HCT116 (cell line): ENCODE measurements around the gene UFL1. TPM values are rescaled to one million over a fixed set of nuclear protein-coding genes. Genes with fewer than 3 reads are reported as not detected.

Experiments used
- ATAC-seq: fragments of 200-7000 bp; cut with Tn5 transposase; 2 replicates; pipeline ENCODE4 v1.9.1; 2020; ENCODE audit warnings: mild to moderate bottlenecking, moderate library complexity
- BruUV-seq: library from RNA; stranded (reverse); fragments of 400-500 nt; replicated peaks from 2 replicates; lab custom pipeline; 2021; lab: Mats Ljungman, UMichigan
- CTCF ChIA-PET: fragments of 300-600 bp; sonication (Branson Sonifier 250); formaldehyde crosslinking; loops from one replicate; lab custom pipeline; 2021; ENCODE audit warnings: antibody characterized with exemption; lab: Charles Lee
- POLR2A ChIA-PET: fragments of 300-600, 350-600 bp; sonication (Branson Sonifier 250); formaldehyde crosslinking; loops from one replicate; lab custom pipeline; 2021; ENCODE audit warnings: antibody characterized with exemption; lab: Charles Lee
- RAD21 ChIA-PET, 2 experiments: fragments of 300-600 bp; sonication (Branson Sonifier 250); formaldehyde crosslinking; loops; one replicate each; lab custom pipeline; 2023; ENCODE audit warnings: low total read pairs in 2 of 2; ENCODE audit not compliant: uncharacterized antibody in 2 of 2, unreplicated experiment in 2 of 2, low non-redundant PET in 1 of 2; lab: Charles Lee
- DNase-seq: peaks from one replicate; pipeline ENCODE4 v3.0.0-alpha.2; 2010; ENCODE audit warnings: low read depth, low spot score
- H2AFZ ChIP-seq: fragments of 200-600 bp; shearing (Covaris generic), sonication (generic); 2 replicates; pipeline ENCODE4 v1.6.1; 2017; ENCODE audit warnings: low read depth, mixed run types, mixed read lengths, antibody characterized with exemption, low read length; ENCODE audit not compliant: poor library complexity, severe bottlenecking
- H3K27ac ChIP-seq: 2 replicates; pipeline ENCODE4 v1.5.1; 2012; ENCODE audit warnings: low read depth, low read length
- H3K27me3 ChIP-seq: fragments of 200-600 bp; sonication (generic); 2 replicates; pipeline ENCODE4 v1.6.1; 2016; ENCODE audit warnings: mixed run types, low read length, mixed read lengths; ENCODE audit not compliant: insufficient read depth
- H3K36me3 ChIP-seq, 2 experiments: fragments of 200-500 bp in 1 of 2; fragments of 200-600 bp in 1 of 2; sonication (Bioruptor generic) in 1 of 2; sonication (generic) in 1 of 2; 2 replicates each; pipeline versions ENCODE4 v1.5.1 to v1.6.1; 2014 to 2016; ENCODE audit warnings: low read length in 2 of 2, inconsistent platforms in 1 of 2, mixed read lengths in 1 of 2, mixed run types in 1 of 2; ENCODE audit not compliant: insufficient read depth in 2 of 2, control insufficient read depth in 1 of 2
- H3K4me1 ChIP-seq, 2 experiments: fragments of 200-600 bp in 1 of 2; sonication (generic) in 1 of 2; 2 replicates each; pipeline versions ENCODE4 v1.5.1 to v1.6.1; 2012 to 2017; ENCODE audit warnings: low read length in 2 of 2, inconsistent platforms in 1 of 2, mild to moderate bottlenecking in 1 of 2, mixed read lengths in 1 of 2, mixed run types in 1 of 2, moderate library complexity in 1 of 2; ENCODE audit not compliant: insufficient read depth in 2 of 2, control insufficient read depth in 1 of 2
- H3K4me2 ChIP-seq: fragments of 200-600 bp; sonication (generic); 2 replicates; pipeline ENCODE4 v1.6.1; 2017; ENCODE audit warnings: mixed run types, low read length, mixed read lengths
- H3K4me3 ChIP-seq, 2 experiments: fragments of 200-600 bp in 1 of 2; sonication (generic) in 1 of 2; replicated peaks in 1 of 2; 2 replicates each; pipeline ENCODE4 v1.5.1; 2011 to 2016; ENCODE audit warnings: low read length in 2 of 2, control low read depth in 1 of 2, low read depth in 1 of 2, mild to moderate bottlenecking in 1 of 2, mixed read lengths in 1 of 2, mixed run types in 1 of 2
- H3K79me2 ChIP-seq: fragments of 200-600 bp; sonication (generic); 2 replicates; pipeline ENCODE4 v1.6.1; 2017; ENCODE audit warnings: mild to moderate bottlenecking, mixed run types, low read length, moderate library complexity, mixed read lengths; ENCODE audit not compliant: insufficient read depth
- H3K9ac ChIP-seq: fragments of 200-600 bp; sonication (generic); 2 replicates; pipeline ENCODE4 v1.6.1; 2016; ENCODE audit warnings: low read length, mixed read lengths
- H3K9me2 ChIP-seq: fragments of 200-600 bp; sonication (generic), shearing (Covaris generic); 2 replicates; pipeline ENCODE4 v1.6.1; 2017; ENCODE audit warnings: mixed run types, mild to moderate bottlenecking, moderate library complexity; ENCODE audit not compliant: insufficient read depth
- H3K9me3 ChIP-seq, 2 experiments: fragments of 200-500 bp in 1 of 2; fragments of 200-600 bp in 1 of 2; sonication (Bioruptor generic) in 1 of 2; sonication (generic) in 1 of 2; 2 replicates each; pipeline ENCODE4 v1.6.1; 2014 to 2017; ENCODE audit warnings: low read length in 2 of 2, mixed read lengths in 2 of 2, inconsistent platforms in 1 of 2, low read depth in 1 of 2, mild to moderate bottlenecking in 1 of 2, mixed run types in 1 of 2, moderate library complexity in 1 of 2; ENCODE audit not compliant: control insufficient read depth in 1 of 2, insufficient read depth in 1 of 2
- H4K20me1 ChIP-seq: fragments of 200-600 bp; sonication (generic), shearing (Covaris generic); 2 replicates; pipeline ENCODE4 v1.6.1; 2017; ENCODE audit warnings: mixed run types, mild to moderate bottlenecking, moderate library complexity; ENCODE audit not compliant: insufficient read depth
- CEBPB ChIP-seq: IDR thresholded peaks from 2 replicates; pipeline ENCODE4 v1.6.1; 2012; ENCODE audit warnings: low read depth
- CTCF ChIP-seq, 3 experiments: fragments of 200-600 bp in 1 of 3; sonication (generic) in 1 of 3; IDR thresholded peaks in 2 of 3; conservative IDR thresholded peaks in 1 of 3; 2 replicates each; pipeline ENCODE4 v1.5.1; 2012 to 2017; ENCODE audit warnings: low read depth in 2 of 3, low read length in 2 of 3, antibody characterized with exemption in 1 of 3, borderline replicate concordance in 1 of 3, control low read depth in 1 of 3, mild to moderate bottlenecking in 1 of 3, mixed read lengths in 1 of 3, mixed run types in 1 of 3, moderate library complexity in 1 of 3; ENCODE audit not compliant: insufficient read depth in 1 of 3
- EGR1 ChIP-seq: IDR thresholded peaks from 2 replicates; pipeline ENCODE4 v1.6.1; 2012; ENCODE audit warnings: low read depth
- ELF1 ChIP-seq: IDR thresholded peaks from 2 replicates; pipeline ENCODE4 v1.6.1; 2012; ENCODE audit warnings: low read depth, borderline replicate concordance
- EZH2 ChIP-seq: fragments of 200-600 bp; sonication (generic); IDR thresholded peaks from 2 replicates; pipeline ENCODE4 v1.6.1; 2017; ENCODE audit warnings: antibody characterized with exemption, mixed run types
- EZH2phosphoT487 ChIP-seq: fragments of 200-600 bp; IDR thresholded peaks from 2 replicates; pipeline ENCODE4 v1.6.1; 2018; ENCODE audit warnings: antibody characterized with exemption, borderline replicate concordance
- FOSL1 ChIP-seq: IDR thresholded peaks from 2 replicates; pipeline ENCODE4 v1.6.1; 2012; ENCODE audit warnings: low read depth
- JUND ChIP-seq: IDR thresholded peaks from 2 replicates; pipeline ENCODE4 v1.6.1; 2012
- MAX ChIP-seq: IDR thresholded peaks from 2 replicates; pipeline ENCODE4 v1.6.1; 2012
- POLR2A ChIP-seq: IDR thresholded peaks from 2 replicates; pipeline ENCODE4 v1.7.0; 2011; ENCODE audit warnings: borderline replicate concordance; ENCODE audit not compliant: insufficient read depth, insufficient read length; ENCODE audit errors: extremely low read depth
- POLR2AphosphoS5 ChIP-seq: IDR thresholded peaks from 2 replicates; pipeline ENCODE4 v1.6.1; 2011; ENCODE audit warnings: mild to moderate bottlenecking, low read depth, low read length, moderate library complexity
- REST ChIP-seq: IDR thresholded peaks from 2 replicates; pipeline ENCODE4 v1.6.1; 2012; ENCODE audit warnings: low read depth
- SP1 ChIP-seq: IDR thresholded peaks from 2 replicates; pipeline ENCODE4 v1.6.1; 2012; ENCODE audit warnings: low read depth
- SRF ChIP-seq: IDR thresholded peaks from 2 replicates; pipeline ENCODE4 v1.6.1; 2012; ENCODE audit warnings: low read depth
- TCF7L2 ChIP-seq: IDR thresholded peaks from 2 replicates; pipeline ENCODE4 v1.7.0; 2011; ENCODE audit warnings: borderline replicate concordance, inconsistent platforms; ENCODE audit not compliant: insufficient read depth, insufficient read length; ENCODE audit errors: extremely low read depth
- YY1 ChIP-seq: IDR thresholded peaks from 2 replicates; pipeline ENCODE4 v1.6.1; 2011; ENCODE audit warnings: low read length, low read depth, moderate library complexity, mild to moderate bottlenecking; ENCODE audit not compliant: insufficient replicate concordance; ENCODE audit errors: extremely low read depth
- ZBTB33 ChIP-seq: IDR thresholded peaks from 2 replicates; pipeline ENCODE4 v1.6.1; 2011; ENCODE audit warnings: mild to moderate bottlenecking, low read length, moderate library complexity; ENCODE audit not compliant: insufficient replicate concordance; ENCODE audit errors: extremely low read depth
- ZFX ChIP-seq: fragments of 450-650 bp; IDR thresholded peaks from 2 replicates; pipeline ENCODE4 v1.6.1; 2017
- intact Hi-C: fragments of 100-400 bp; cut with micrococcal nuclease; formaldehyde crosslinking; loops from 2 replicates; pipeline ENCODE4 v1.10.0; 2022
- total RNA-seq: library from RNA; stranded (reverse); gene quantifications from one replicate; pipeline ENCODE4 v1.2.1, GENCODE V29; 2021; ENCODE audit not compliant: unreplicated experiment

The UFL1 gene
- total RNA-seq, 1 experiment from 2014 or later, result 19.6 TPM

GRCh38 chr6:96509281-96509680 is 12.3 kb upstream of the UFL1 start:
- no peak overlapping the region for H2AFZ ChIP-seq
- ChIA-PET RAD21 (no interaction called here), CTCF (no interaction called here), POLR2A (no interaction called here)
- H3K79me2 ChIP-seq, result no peaks in the 10 kb centered on the region
- H3K9me2 ChIP-seq, result no peaks in the 10 kb centered on the region
- no TSS peak for BruUV-seq
- H3K27me3 ChIP-seq, result no peaks in the 10 kb centered on the region
- H3K36me3 ChIP-seq, result no peaks in the 10 kb centered on the region
- no peak overlapping the region for H3K9ac ChIP-seq
- no peak overlapping the region for H3K4me2 ChIP-seq
- ATAC-seq, result no peak
- H3K4me3 ChIP-seq, result no peak overlapping the region
- H3K27ac ChIP-seq, result no peak overlapping the region
- no peak for DNase-seq
- no peaks in the 10 kb centered on the region for H4K20me1 ChIP-seq
- no peaks in the 10 kb centered on the region for H3K9me3 ChIP-seq
- intact Hi-C loops, result no loop called here
- H3K4me1 ChIP-seq, result no peaks in the 10 kb centered on the region
- no peak for TF ChIP-seq EGR1
- no peak for TF ChIP-seq EZH2phosphoT487
- TF ChIP-seq ELF1, result no peak
- no peak for TF ChIP-seq JUND
- no peak for TF ChIP-seq REST
- TF ChIP-seq CTCF (IDR thresholded peaks at IDR 0.05 in 2 of 3, conservative IDR thresholded peaks at IDR 0.05 in 1 of 3; ENCODE audit: borderline replicate concordance in 1 of 3, insufficient read depth in 1 of 3, low read depth in 2 of 3, low read length in 2 of 3), result no peak
- TF ChIP-seq TCF7L2, result no peak
- TF ChIP-seq FOSL1, result no peak
- no peak for TF ChIP-seq SP1
- TF ChIP-seq CEBPB, result no peak
- no peak for TF ChIP-seq ZFX
- TF ChIP-seq EZH2, result no peak
- no peak for TF ChIP-seq YY1
- no peak for TF ChIP-seq MAX
- no peak for TF ChIP-seq POLR2A
- no peak for TF ChIP-seq ZBTB33
- TF ChIP-seq POLR2AphosphoS5, result no peak
- no peak for TF ChIP-seq SRF
